Hepatic stellate cell (primary cell): ENCODE results near the gene SIT1.
"Not testable (repeated sequence)": the region's sequence is repeated elsewhere in the genome, so short reads cannot be mapped to it uniquely, and the experiment has no call there.

Experiments
- DNase-seq: peaks from one replicate; pipeline ENCODE4 v3.0.0; 2011; ENCODE audit warnings: low spot score

The SIT1 gene

GRCh38 chr9:35660966-35661415 is 10.3 kb upstream of the SIT1 start:
- DNase-seq, result no peak

- DNase-seq, result peak; percentile 81
Observed at GRCh38 chr9:35659340-35659739, 8.6 kb upstream of the SIT1 start.

GRCh38 chr9:35658968-35659220 is 8.2 kb upstream of the SIT1 start:
- no peak for DNase-seq

- peak; percentile 94 for DNase-seq
Observed at GRCh38 chr9:35658137-35658967, 7.6 kb upstream of the SIT1 start, which contains the start of gene CCDC107. CCDC107 (plus strand) TSS chr9:35658292; CDS start chr9:35658380, 88 bp downstream.

- peak; percentile 97 for DNase-seq
Observed at GRCh38 chr9:35657546-35658136, 6.9 kb upstream of the SIT1 start, which contains the start of gene RMRP. RMRP (minus strand) TSS chr9:35658019.

- no peak for DNase-seq
Observed at GRCh38 chr9:35656831-35657545, 6.3 kb upstream of the SIT1 start.

DNA sequence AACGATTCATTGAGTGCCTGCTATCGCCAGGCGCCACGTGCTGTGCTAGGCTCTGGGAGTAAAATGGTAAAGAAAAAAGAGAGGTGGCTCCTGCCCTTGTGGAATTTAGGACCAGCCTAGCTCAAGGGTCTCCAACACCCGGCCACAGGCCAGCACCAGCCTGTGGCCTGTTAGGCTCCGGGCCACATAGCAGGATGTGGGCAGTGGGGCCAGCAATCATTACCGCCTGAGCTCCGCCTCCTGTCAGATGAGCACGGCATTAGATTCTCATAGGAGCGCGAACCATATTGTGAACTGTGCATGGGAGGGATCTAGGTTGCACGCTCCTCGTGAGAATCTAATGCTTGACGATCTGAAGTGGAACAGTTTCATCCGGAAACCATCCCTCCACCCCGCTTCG is 5.6 kb upstream of the SIT1 start:
- no peak for DNase-seq

DNA sequence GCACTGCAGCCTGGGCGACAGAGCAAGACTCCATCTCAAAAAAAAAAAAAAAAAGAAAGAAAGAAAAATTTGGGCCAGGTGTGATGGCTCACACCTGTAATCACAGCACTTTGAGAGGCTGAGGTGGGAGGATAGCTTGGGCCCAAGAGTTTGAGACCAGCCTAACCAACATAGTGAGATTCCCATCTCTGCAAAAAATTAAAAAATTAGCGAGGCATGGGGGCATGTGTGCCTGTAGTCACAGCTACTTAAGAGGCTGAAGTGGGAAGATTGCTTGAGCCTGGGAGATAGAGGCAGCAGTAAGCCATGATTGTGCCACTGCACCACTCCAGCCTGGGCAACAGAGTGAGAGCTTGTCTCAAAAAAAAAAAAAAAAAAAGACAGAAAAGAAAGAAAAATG is 2.9 kb upstream of the SIT1 start:
- DNase-seq, result no peak

DNA sequence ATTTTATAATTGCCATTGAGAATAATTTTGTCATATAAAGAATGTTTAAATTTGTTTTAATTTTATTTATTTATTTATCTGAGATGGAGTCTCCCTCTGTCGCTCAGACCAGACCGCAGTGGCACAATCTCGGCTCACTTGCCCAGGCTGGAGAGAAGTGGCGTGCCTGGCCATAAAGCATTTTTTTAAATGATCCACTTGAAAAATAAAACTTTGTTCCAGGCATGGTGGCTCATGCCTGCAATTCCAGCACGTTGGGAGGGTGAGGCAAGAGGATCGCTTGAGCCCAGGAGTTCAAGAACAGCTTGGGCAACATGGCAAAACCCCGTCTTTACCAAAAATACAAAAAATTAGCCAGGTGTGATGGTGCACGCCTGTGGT is 2.1 kb upstream of the SIT1 start:
- DNase-seq, result no peak

DNA sequence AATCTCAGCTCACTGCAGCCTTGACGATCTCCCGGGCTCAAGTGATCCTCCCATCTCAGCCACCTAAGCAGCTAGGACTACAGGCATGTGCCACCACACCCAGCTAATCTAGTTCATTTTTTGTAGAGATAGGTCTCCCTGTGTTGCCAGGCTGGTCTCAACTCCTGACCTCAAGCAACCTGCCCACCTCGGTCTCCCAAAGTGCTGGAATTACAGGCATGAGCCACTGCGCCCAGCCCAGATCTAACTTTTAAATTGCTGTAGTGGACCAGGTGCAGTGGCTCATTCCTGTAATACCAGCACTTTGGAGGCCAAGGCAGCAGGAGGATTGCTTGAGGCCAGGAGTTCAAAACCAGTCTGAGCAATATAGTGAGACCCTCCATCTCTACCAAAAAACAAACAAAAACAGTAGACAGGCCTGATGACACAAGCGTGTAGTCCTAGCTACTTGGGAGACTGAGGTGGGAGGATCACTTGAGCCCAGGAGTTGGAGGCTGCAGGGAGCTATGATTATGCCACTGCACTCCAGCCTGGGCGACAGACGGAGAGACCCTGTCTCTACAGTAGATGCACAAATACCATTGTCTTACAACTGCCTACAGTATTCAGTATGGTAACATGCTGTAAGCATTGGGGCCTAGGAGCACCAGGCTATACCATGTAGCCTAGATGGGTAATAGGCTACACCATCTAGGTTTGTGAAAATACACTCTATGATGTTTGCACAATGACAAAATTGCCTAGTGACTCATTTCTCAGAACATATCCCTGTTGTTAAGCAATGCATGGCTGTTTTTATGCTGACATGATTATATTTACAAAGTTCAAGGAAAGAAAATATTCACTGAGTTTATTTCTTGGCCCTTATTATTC is 1.5 kb upstream of the SIT1 start:
- DNase-seq, result no peak

GRCh38 chr9:35649431-35650340 is 1.0 kb downstream of the SIT1 start:
- DNase-seq, result no peak

DNA sequence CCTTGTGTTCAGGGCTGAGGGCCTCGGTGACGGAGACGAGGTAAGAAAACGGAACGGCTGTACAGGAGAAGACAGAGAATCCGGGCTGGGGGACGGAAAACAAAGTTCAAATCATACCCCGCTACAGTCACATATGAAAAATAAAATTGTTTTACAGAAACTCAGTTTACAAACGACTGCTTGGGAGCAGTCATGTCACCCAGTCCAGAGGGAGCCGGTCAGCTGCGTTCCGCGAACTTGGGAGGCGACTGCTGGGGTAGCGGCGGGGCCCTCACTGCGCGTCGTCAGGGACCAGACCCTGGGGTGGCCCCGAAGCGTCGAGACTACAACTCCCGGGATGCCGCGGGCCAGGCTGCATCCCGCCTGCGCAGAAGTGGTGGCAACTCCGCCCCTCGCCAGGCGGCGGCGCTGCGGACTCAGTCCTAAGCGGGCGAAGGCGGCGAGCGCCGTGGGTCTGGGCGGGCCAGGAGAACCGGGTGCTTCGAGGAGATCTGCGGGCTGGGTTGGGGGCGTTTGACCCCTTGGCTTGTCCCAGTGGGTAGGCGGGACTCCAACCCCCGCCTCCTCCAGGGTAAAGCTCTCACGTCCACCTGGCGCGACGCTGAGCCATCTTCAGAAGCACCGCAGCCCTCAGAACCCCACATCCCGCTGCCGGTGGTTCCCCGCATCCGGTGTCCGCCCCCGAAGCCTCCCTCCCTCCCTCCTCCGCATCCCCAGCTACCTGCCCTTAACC is 4.0 kb downstream of the SIT1 start:
- DNase-seq, result peak; percentile 93

GRCh38 chr9:35646153-35646532 is 4.6 kb downstream of the SIT1 start:
- DNase-seq, result no peak

DNA sequence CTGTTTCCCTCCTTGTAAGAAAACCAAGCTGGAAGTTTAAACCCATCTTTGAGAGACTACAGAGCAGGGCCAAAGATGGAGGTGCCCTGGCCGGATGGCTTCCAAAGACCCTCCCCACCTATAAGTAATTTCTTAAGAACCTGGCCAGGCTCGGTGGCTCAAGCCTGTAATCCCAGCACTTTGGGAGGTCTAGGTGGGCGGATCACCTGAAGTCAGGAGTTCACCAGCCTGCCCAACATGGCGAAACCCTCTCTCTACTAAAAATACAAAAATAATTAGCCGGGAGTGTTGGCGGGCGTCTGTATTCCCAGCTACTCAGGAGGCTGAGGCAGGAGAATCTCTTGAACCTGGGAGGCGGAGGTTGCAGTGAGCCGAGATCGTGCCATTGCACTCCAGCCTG is 5.0 kb downstream of the SIT1 start:
- not testable (repeated sequence) for DNase-seq

DNA sequence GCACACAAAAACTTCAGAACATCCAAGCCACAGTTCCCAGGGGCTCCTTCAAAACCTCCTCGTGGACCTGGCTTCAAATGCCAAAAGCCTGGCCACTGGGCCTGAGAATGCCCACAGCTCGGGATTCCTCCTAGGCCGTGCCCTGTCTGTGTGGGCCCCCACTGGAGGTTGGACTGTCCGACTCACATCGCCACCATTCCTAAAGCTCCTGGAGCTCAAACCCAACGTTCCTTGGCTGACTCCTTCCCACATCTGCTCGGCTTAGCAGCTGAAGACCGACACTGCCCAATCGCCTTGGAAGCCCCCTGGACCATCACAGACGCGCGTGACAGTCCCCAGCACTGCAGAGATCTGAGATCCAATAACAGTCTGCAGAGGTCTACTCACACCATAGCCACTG is 7.7 kb downstream of the SIT1 start:
- no peak for DNase-seq

DNA sequence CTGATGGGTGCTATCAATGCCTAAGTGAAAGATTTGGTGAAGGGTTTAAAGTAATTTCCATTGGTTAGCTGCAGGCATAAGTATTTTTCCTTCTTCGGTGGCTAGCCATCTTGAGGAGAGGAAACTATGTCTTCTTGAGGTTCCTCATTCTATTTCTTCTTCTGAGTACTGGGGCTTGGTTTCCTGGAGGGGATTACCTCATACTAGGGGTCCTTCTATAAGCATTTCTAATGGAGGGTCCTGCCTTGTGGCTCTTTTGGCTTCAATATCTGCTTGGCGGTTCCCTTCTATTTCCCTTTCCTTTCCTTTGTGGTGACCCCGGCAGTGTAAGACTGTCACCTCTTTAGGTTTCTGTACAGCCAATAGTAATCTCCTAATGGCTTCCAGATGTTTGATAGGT is 9.3 kb downstream of the SIT1 start:
- DNase-seq, result not testable (repeated sequence)

DNA sequence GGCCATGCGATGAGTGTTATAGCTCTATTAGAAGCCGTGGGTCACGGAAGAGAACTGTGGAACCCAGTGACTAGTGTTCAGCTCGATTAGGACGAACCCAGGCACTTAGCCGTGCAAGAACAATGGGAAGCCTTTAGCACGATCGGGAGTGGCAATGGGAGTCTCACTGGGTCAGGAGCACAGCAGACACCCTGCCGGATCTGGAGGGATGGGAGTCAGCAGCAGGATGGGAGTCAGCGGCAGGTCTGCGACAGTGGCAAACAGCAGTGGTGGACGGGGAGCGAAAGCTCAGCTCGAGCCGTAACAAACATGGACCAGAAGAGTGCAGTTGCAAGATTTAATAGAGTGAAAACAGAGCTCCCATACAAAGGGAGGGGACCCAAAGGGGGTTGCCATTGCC is 10.3 kb downstream of the SIT1 start:
- not testable (repeated sequence) for DNase-seq

DNA sequence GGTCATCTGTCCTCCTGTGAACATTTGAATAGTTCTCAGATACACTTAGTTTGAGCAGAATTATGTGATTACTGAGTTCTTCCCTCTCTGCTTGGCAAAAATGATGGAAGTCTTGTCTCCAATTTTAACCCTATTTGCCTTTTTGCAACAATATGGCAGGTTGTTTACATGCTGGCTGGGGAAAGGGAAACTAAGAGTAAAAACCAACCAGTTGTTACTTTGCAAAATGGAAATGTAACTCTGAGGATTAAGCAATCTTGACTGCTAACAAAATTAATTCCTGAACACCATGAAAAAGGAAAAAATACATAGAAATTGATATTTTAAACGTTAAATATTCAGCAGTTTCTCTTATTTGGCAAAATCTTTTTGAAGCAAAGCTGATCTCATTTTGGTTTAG is 11.1 kb downstream of the SIT1 start:
- no peak for DNase-seq

DNA sequence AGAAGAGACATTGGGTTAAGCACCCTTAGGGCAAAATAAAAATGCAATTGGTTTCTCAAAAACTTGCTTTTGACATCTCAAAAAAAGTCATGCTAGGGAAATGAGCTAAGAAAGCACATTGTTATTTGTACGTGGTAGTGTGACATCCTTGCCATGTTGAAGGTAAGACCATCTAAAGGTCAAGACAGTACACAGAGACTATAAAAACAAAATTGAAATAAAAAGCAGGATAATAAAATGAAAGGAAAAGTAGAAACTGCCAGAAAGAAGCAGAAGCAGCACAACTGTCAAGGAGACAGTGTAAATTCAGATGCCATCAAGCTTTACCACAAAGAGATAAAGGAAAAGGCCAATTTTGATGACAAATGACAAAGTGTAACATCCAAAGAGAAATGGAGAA is 11.5 kb downstream of the SIT1 start:
- not testable (repeated sequence) for DNase-seq

DNA sequence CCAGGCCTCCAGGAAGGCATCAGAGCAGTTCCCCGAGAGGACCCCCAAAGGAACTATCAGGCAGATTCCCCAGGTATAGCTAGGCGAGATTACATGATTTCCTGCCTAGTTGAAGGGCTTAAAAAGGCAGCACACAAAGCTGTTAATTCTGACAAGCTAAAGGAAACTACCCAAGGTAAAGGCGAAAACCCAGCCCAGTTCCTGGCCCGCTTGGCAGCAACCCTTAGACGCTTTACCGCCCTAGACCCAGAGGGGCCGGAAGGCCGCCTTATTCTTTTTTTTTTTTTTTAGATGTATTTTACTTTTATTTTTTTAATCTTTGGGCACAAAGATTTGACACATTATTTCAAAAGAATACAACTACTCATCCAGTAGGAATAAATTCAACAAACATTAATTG is 12.0 kb downstream of the SIT1 start:
- not testable (repeated sequence) for DNase-seq
